Gastrocnemius medialis (tissue), 4 donors: ENCODE results near the gene FAM72A. TPM values are rescaled to one million over a fixed set of nuclear protein-coding genes. Genes with fewer than 3 reads are reported as not detected.
"Not testable (repeated sequence)": the region's sequence is repeated elsewhere in the genome, so short reads cannot be mapped to it uniquely, and the experiment has no call there.

Source experiments
- ATAC-seq, 2 donors: fragments of 150-250 bp; one replicate each; pipeline ENCODE4 v1.9.1; 2016
- DNase-seq, 2 donors: peaks; one replicate each; pipeline ENCODE4 v3.0.0-alpha.2; 2019
- H3K27ac ChIP-seq, 4 donors: fragments of 200-600 bp; sonication (generic); 1 replicate in 1 of 4; 2 replicates in 3 of 4; pipeline ENCODE4 v1.5.1; 2016 to 2018; ENCODE audit warnings: mild to moderate bottlenecking in 2 of 4, moderate library complexity in 1 of 4
- H3K27me3 ChIP-seq, 3 donors: fragments of 200-600 bp; sonication (generic) in 2 of 3; 1 replicate in 1 of 3; 2 replicates in 2 of 3; pipeline versions ENCODE4 v1.5.1 to v1.6.0; 2016 to 2019; ENCODE audit warnings: mild to moderate bottlenecking in 1 of 3, moderate library complexity in 1 of 3
- H3K36me3 ChIP-seq, 2 donors: fragments of 200-600 bp; sonication (generic) in 1 of 2; one replicate each; pipeline ENCODE4 v1.5.1; 2017 to 2018
- H3K4me1 ChIP-seq, 2 donors: fragments of 200-600 bp; sonication (generic) in 1 of 2; one replicate each; pipeline ENCODE4 v1.5.1; 2016 to 2017; ENCODE audit warnings: mild to moderate bottlenecking in 2 of 2
- H3K4me3 ChIP-seq, 4 donors: fragments of 200-600 bp; sonication (generic) in 3 of 4; 1 replicate in 1 of 4; 2 replicates in 3 of 4; pipeline ENCODE4 v1.5.1; 2016 to 2019; ENCODE audit warnings: mild to moderate bottlenecking in 2 of 4
- H3K9me3 ChIP-seq, 3 donors: fragments of 200-600 bp; sonication (generic) in 2 of 3; 1 replicate in 1 of 3; 2 replicates in 2 of 3; pipeline ENCODE4 v1.5.1; 2016 to 2019
- in situ Hi-C, 4 donors: fragments of 200-750 bp; cut with MboI; loops; one replicate each; pipeline versions ENCODE4 v1.15.0 to v1.8.0; 2017; ENCODE audit warnings: low sequenced_read_pairs in 4 of 4
- intact Hi-C: fragments of 100-400 bp; cut with DNase I; formaldehyde crosslinking; loops from one replicate; pipeline ENCODE4 v1.15.1; 2023; ENCODE audit warnings: low total_unique reads
- total RNA-seq, 4 donors: library from RNA; depleted of rRNA; stranded (reverse); fragments of >200 nt; gene quantifications; one replicate each; pipeline versions ENCODE4 v1.1.0 to v1.2.3, GENCODE V29; 2016

Gene FAM72A
- total RNA-seq, 4 donors from 2014 or later: 0.20 to 0.85 TPM; not detected in 2

DNA sequence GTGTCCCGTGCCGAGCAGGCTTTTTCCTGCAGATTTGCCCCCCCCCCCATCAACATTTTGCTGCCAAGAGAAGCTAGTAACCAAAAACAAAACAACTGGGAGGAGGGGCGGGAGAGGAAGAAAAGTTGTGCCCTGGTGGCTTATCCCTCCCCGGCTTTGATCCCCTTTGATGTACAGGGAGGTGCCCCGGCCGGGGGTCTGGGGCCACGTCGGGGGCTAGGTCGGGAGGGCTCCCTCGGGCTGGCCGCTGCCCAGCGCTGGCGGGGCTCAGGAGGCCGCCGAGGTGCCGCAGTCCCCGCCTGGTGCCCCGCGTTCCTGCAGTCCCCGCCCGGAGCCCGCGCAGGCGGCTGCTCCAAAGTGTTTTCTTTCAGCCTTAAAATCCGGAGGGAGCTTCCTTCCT, 2.2 kb upstream of the FAM72A start:
- in situ Hi-C loops, intact Hi-C loops, ATAC-seq, H3K27me3 ChIP-seq, H3K36me3 ChIP-seq, DNase-seq, H3K4me1 ChIP-seq, H3K9me3 ChIP-seq: not testable (repeated sequence)
- peak overlapping the region; percentile 39 to 68 (median 49) for H3K27ac ChIP-seq
- peak overlapping the region; percentile 45 to 51 (median 46) for H3K4me3 ChIP-seq

DNA sequence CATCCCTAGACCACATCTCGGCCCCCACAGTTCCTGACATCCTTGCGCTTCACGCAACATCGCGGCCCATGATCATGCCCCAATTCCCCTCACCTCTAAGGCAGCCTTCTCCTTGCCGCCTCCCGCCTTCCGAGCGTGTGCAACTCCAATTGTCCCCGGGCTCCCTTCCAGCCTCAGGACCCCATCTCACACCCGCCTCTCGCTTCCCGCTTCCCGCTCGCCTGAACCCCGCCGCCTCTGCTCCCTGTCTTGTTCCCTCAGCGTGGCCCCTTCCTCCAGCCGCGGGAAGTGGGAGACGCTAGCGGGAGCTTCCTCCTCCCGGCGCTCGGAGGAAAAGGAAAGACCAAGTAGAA, 1.5 kb upstream of the FAM72A start:
- H3K27ac ChIP-seq: peak overlapping the region in 2 of 4 donors; percentile 45 to 62
- ATAC-seq, H3K27me3 ChIP-seq, DNase-seq, H3K36me3 ChIP-seq, H3K9me3 ChIP-seq, in situ Hi-C loops, intact Hi-C loops, H3K4me1 ChIP-seq: not testable (repeated sequence)
- peak overlapping the region in 2 of 4 donors; percentile 41 to 71 for H3K4me3 ChIP-seq

DNA sequence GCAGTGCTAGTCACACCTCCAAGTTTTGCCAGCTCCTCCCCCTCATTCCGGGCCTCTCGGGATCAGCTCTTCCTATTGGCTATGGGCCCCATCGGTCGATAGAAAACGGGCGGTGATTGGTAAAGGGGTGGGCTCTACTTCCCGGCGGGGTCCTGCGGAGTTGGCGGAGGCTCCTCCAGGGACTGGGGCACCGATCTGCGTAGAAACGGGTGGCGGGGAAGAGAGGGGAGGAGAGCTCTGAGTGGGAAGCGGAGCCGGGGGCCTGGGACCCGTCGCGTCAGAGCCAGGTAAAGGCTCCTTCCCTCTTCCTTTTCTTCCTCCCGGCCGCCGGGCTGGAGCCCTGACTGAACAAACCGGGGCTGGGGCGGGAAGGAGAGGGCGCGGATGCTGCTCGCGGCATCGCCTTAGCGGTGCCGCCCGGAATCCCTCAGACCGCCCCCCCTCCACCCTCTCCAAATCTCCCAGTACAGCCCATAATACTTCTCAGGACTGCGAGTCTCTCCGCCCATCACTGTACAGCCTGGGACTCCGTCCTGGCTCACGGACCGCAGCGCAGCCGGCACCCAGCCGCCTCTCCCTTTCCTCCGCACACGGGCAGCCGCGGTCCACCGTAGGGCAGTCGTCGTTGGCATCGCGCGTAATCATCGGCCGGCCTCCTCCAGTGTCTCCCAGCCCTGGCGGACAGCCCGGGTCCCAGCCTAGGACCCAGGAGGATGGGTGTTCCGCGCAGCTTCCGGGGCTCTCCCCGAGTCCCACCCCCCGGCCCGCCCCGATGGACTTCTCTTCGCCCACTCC, 922 bp upstream of the FAM72A start, which contains the start of gene SRGAP2:
Gene SRGAP2 (plus strand): TSS at position 178 of the 795 bp plus-strand sequence. CDS start 2,430 bp downstream, outside the sequence.
- peak; percentile 26 to 62 for DNase-seq
- peak within 1 kb of the TSS; percentile 78 to 83 (median 81) for H3K27ac ChIP-seq
- H3K4me1 ChIP-seq, H3K36me3 ChIP-seq, H3K9me3 ChIP-seq, H3K27me3 ChIP-seq, in situ Hi-C loops, intact Hi-C loops: not testable (repeated sequence)
- peak within 1 kb of the TSS; percentile 65 to 76 (median 70) for H3K4me3 ChIP-seq
- ATAC-seq: peak; percentile 18 to 30

DNA sequence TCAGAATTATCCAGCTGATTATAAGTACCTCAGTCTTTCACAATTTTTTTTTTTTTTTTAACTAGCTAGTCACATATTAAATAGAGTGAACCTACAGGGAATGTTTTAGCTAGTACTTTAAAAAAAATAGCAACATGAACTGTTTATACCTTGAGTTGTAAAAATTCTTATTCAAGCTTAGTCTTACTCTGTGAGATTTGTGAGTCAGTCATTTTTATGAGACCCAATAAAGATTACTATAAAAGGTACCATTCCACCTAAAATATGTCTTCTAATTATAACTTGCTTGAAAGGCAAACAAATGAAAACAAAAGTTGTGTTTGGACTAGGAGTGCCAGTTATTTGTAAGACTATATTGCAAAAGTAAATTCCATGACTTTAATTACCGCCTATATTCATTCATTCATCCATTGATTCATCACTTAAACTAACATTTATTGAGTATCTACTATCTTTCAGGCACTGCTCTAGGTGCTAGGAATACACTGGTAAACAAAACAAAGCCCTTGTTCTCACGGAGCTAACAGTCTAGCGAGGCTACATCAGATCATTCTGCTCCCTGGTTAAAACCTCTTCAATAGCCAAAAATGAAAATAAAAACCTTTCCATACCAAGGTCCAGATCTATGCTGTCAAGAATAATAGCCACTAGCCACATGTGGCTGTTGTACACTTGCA, 5.8 kb downstream of the FAM72A start:
- in situ Hi-C loops, H3K27me3 ChIP-seq, H3K36me3 ChIP-seq, ATAC-seq, intact Hi-C loops, H3K4me1 ChIP-seq, H3K4me3 ChIP-seq, DNase-seq, H3K9me3 ChIP-seq, H3K27ac ChIP-seq: not testable (repeated sequence)

DNA sequence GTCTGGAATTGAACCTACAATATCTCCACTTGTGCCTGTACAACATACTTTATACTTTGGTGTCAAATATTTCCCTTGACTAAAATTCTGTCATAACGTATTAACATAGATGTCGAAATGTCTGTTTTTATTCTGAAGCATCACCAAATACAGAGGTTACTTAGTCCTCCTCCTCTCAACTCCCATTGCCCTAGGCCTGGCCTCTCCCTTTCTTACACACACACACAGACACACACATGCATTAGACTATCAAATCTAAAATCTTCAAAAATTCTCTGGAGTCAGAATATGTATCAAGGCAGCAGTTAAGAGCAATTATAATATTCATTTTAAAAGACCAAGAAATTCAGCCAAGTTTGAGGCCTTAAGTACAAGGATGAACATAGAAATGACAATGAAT, 7.5 kb downstream of the FAM72A start:
- H3K36me3 ChIP-seq, ATAC-seq, H3K9me3 ChIP-seq, H3K27ac ChIP-seq, H3K4me3 ChIP-seq, H3K27me3 ChIP-seq, H3K4me1 ChIP-seq, intact Hi-C loops, DNase-seq, in situ Hi-C loops: not testable (repeated sequence)

DNA sequence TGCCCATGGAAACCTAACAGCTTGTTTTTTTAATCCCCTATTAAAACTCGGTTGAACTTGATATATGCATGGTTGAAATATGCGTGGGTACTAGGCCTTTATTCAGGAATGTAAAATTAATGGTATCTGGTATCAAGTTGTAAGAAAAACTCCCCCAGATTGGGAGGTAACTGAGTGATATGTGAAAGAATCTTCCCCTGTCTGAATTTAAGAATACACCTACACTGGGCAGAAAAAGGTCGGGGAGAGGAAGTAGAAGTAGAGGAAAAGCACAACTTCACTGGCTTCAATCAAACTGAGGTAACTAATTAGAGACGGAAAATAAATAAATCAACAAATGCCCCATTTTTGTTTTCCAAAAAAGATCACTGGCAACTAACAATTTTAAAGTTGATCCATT, 15.8 kb downstream of the FAM72A start:
- H3K4me3 ChIP-seq, H3K36me3 ChIP-seq, H3K27me3 ChIP-seq, H3K4me1 ChIP-seq, H3K9me3 ChIP-seq, intact Hi-C loops, in situ Hi-C loops, H3K27ac ChIP-seq, DNase-seq, ATAC-seq: not testable (repeated sequence)

DNA sequence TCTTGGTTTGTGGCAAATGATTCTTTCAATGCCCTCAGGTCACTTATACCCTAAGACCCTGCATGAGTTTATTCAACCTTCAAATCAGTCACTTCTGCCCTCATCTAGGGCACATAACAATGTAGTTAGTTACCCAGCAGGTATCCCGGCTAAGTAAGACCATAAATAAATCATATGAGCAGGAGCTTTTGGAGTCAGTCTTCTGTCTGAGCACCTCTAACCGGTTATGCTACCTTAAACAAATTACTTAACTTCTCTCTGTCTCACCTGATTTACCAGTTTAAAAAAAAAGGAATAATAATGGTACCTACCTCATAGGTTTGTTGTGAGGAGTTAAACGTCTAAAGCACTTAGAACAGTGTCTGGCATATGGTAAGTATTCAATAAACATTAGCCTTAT, 16.9 kb downstream of the FAM72A start:
- H3K9me3 ChIP-seq, ATAC-seq, H3K27ac ChIP-seq, H3K4me1 ChIP-seq, H3K36me3 ChIP-seq, intact Hi-C loops, H3K4me3 ChIP-seq, DNase-seq, H3K27me3 ChIP-seq, in situ Hi-C loops: not testable (repeated sequence)

DNA sequence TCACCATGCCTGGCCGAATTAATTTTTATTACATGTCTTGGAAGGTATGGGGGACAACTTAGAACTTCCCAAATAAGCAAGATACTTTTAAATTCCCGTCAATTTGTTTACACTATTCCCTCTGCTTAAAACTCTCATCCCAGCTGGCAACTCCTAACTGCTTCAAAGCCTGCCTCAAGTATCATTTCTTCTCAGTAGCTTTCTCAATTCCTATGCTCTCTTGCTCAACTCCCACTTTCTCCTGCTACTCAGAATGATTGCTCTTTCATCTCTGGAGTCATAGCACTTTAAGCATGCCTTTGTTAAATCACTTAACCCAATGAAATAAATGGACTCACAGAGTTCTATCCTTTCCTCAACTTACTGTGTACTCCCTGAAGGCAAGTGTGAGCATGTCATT, 18.9 kb downstream of the FAM72A start:
- in situ Hi-C loops, H3K27me3 ChIP-seq, H3K4me3 ChIP-seq, H3K27ac ChIP-seq, ATAC-seq, DNase-seq, H3K9me3 ChIP-seq, H3K36me3 ChIP-seq, H3K4me1 ChIP-seq, intact Hi-C loops: not testable (repeated sequence)

DNA sequence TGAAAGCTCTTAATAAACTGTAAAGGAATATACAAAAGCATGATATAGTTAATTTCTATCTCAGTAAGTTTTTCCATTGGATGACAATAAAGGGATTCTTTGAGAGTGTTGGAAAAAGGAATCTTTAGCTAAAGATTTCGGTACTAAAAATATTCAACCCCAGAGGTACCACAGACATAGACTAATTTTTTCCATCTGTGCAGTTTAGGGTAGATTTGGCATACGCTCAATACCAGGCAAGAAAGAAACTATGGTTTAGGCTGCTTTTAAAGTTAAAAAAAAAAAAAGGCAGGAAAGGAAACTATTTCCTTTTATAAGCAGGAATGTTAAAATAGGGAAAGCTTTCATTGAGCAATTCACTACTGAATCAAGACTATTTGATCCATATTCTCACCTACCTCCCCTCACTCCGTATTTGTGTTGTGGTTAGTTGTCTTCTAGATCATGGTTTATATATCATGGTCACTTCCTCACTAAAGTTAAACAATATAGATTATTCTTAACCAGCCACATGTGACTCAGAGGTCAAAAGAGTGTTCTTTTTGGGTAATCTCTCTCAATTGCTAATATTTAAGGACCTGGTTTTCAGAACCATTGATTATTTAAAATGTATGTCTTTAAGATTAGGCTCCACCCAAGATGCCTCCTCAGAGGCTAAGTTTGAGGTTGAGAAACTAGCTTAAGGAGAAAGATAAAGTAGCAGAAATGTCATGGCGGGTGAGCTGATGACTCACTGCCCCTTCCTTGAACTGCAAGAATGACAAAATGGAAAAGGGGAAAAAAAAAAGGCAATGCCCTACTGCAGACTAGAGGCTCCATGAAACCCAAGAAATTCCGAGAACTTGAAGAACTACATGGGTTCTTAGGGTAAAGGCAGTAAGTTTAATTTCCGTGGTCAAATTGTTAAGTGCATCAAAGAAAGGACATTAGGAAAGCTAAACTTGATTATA, 20.0 kb downstream of the FAM72A start:
- H3K36me3 ChIP-seq, ATAC-seq, in situ Hi-C loops: not testable (repeated sequence)

DNA sequence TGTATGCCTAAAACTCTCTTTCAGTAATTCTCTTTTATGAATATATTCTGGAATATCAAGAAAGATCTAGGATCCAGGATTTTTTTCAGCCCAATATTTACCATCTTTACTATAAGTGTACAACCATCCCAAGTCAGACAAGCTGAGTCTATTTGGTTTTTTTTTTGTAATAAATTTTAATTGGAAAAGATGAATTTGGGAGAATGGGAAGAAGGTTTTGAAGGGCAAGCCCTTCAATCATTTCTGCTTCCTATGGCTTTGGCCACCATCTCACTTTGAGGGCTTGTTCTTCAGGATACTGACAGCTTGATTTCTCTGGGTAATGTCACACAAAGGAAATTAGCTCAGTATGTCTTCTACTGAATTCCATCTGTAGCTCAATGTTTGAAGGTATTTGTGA, 23.0 kb downstream of the FAM72A start:
- DNase-seq, ATAC-seq, intact Hi-C loops, H3K4me3 ChIP-seq, H3K9me3 ChIP-seq, H3K4me1 ChIP-seq, H3K36me3 ChIP-seq, H3K27ac ChIP-seq, in situ Hi-C loops, H3K27me3 ChIP-seq: not testable (repeated sequence)

More for the DNA sequence above, 20.0 kb downstream of the FAM72A start:
- intact Hi-C loops, H3K27ac ChIP-seq, DNase-seq, H3K9me3 ChIP-seq, H3K27me3 ChIP-seq, H3K4me3 ChIP-seq, H3K4me1 ChIP-seq: not testable (repeated sequence)
